Sigmoid colon (tissue), 4 donors: ENCODE measurements around the gene PRKCI.
"Not testable (repeated sequence)": the region's sequence is repeated elsewhere in the genome, so short reads cannot be mapped to it uniquely, and the experiment has no call there.

Experiments
- EP300 ChIP-seq, 4 donors: sonication (generic); formaldehyde crosslinking; IDR thresholded peaks; one replicate each; pipeline ENCODE4 v1.6.1; 2017; ENCODE audit warnings: antibody characterized with exemption in 4 of 4
- POLR2A ChIP-seq, 2 donors: fragments of 450-650 bp; IDR thresholded peaks; one replicate each; pipeline ENCODE4 v1.6.1; 2016; ENCODE audit warnings: antibody characterized with exemption in 2 of 2, mild to moderate bottlenecking in 2 of 2, moderate library complexity in 2 of 2
- POLR2AphosphoS5 ChIP-seq, 4 donors: sonication (generic); formaldehyde crosslinking; IDR thresholded peaks; one replicate each; pipeline ENCODE4 v1.6.1; 2017; ENCODE audit warnings: antibody characterized with exemption in 4 of 4
- TF ChIP-seq, protein P1 (sequence below), 4 experiments: fragments of 450-650 bp in 3 of 4; fragments of 200-600 bp in 1 of 4; IDR thresholded peaks; one replicate each; pipeline ENCODE4 v1.5.1; 2016 to 2019; ENCODE audit warnings: antibody characterized with exemption in 4 of 4, mild to moderate bottlenecking in 3 of 4, moderate library complexity in 2 of 4

DNA sequence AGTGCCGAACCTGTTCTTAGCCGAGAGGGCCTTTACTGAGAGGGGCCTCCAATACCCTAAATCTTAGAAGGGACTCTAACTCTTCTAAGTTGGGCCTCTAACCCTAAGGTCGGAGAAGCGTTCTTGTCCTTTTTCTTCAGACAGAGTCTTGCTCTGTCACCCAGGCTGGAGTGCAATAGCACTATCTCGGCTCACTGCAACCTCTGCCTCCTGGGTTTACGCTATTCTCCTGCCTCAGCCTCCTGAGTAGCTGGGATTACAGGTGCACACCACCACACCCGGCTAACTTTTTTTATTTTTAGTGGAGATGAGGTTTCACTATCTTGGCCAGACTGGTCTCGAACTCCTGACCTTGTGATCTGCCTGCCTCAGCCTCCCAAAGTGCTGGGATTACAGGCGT, 120.0 kb downstream of the PRKCI start:
- not testable (repeated sequence) for TF ChIP-seq EP300, POLR2AphosphoS5, POLR2A (IDR thresholded peaks at IDR 0.05)
- TF ChIP-seq, protein P1, sequence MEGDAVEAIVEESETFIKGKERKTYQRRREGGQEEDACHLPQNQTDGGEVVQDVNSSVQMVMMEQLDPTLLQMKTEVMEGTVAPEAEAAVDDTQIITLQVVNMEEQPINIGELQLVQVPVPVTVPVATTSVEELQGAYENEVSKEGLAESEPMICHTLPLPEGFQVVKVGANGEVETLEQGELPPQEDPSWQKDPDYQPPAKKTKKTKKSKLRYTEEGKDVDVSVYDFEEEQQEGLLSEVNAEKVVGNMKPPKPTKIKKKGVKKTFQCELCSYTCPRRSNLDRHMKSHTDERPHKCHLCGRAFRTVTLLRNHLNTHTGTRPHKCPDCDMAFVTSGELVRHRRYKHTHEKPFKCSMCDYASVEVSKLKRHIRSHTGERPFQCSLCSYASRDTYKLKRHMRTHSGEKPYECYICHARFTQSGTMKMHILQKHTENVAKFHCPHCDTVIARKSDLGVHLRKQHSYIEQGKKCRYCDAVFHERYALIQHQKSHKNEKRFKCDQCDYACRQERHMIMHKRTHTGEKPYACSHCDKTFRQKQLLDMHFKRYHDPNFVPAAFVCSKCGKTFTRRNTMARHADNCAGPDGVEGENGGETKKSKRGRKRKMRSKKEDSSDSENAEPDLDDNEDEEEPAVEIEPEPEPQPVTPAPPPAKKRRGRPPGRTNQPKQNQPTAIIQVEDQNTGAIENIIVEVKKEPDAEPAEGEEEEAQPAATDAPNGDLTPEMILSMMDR (IDR thresholded peaks at IDR 0.05): not testable (repeated sequence)
